ENCODE data around the gene TRAP1.

Gene TRAP1

DNA sequence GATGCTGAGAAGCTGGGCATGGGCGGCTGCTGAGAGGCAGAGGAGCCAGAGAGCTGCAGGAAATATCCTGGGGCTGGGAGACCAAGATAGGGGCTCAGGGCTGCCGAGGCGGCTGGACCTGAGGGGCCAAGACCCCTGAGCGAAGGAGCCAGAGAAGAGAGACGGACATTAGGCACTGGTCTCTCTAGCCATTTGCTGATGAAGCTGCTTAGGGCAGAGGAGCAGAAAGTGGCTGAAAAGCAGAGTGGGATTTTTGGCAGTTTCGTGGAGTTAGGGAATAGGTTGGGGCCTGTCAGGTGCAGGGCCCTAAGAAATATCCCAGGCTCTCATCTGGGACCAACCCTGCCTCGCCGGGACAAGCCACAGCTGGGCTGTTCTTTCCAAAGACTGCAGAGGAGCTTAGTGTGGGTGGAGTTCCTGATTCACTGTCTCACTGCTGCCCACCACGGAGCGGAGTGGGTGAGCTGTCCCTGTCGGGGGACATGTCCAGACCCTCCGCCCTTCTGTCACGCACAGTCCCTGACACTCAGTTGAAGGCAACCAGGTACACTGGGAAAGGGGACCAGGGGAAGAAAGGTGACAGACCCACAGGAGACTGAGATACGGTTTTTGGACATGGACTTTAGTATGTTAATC, 74.1 kb downstream of the TRAP1 start:
- TF ChIP-seq, protein P1, sequence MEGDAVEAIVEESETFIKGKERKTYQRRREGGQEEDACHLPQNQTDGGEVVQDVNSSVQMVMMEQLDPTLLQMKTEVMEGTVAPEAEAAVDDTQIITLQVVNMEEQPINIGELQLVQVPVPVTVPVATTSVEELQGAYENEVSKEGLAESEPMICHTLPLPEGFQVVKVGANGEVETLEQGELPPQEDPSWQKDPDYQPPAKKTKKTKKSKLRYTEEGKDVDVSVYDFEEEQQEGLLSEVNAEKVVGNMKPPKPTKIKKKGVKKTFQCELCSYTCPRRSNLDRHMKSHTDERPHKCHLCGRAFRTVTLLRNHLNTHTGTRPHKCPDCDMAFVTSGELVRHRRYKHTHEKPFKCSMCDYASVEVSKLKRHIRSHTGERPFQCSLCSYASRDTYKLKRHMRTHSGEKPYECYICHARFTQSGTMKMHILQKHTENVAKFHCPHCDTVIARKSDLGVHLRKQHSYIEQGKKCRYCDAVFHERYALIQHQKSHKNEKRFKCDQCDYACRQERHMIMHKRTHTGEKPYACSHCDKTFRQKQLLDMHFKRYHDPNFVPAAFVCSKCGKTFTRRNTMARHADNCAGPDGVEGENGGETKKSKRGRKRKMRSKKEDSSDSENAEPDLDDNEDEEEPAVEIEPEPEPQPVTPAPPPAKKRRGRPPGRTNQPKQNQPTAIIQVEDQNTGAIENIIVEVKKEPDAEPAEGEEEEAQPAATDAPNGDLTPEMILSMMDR (IDR thresholded peaks at IDR 0.05; ENCODE audit: low read depth, low read length, missing control alignments), result no peak
- H3K4me3 ChIP-seq (ENCODE audit: low read depth, low read length), result no peak overlapping the region
- DNase-seq (ENCODE audit: low read depth), result no peak

DNA sequence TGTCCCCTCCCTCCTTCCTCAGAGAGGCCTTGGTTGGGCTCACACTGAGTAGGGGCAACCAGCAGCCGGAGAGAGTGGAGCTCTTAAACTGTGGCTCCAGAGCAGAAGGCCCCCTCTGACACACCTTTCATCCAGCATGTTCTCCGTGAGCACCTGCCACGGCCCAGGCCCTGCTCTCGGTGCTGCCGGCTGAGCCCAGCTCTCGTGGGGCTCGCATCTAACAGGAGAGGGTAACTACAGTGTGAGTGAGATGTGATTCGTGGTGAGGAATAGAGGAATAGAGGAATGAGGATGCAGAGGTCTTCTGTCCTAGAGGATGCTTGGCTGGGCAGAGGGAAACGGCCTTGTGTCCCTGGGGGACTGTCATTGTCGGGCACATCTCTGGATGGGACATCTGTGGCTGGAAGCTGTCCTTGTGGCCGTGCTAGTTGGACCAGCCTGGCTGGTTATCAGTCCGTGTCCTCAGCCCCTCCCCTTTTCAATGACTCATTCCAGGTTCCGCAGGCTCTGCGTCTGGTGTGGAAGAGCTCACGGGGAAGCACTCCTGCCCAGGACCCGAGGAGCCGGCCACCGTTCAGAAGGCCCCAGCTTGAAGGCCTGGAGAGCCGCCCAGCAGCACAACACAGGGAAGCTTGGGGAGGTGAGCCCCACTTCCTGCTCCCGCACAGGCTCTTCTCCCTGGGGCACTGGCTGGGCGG, 74.8 kb downstream of the TRAP1 start:
- H3K4me3 ChIP-seq (ENCODE audit: low read depth, low read length), result no peak overlapping the region
- no peak for DNase-seq (ENCODE audit: low read depth)
- TF ChIP-seq, protein P1 (IDR thresholded peaks at IDR 0.05; ENCODE audit: low read depth, low read length, missing control alignments), result no peak

DNA sequence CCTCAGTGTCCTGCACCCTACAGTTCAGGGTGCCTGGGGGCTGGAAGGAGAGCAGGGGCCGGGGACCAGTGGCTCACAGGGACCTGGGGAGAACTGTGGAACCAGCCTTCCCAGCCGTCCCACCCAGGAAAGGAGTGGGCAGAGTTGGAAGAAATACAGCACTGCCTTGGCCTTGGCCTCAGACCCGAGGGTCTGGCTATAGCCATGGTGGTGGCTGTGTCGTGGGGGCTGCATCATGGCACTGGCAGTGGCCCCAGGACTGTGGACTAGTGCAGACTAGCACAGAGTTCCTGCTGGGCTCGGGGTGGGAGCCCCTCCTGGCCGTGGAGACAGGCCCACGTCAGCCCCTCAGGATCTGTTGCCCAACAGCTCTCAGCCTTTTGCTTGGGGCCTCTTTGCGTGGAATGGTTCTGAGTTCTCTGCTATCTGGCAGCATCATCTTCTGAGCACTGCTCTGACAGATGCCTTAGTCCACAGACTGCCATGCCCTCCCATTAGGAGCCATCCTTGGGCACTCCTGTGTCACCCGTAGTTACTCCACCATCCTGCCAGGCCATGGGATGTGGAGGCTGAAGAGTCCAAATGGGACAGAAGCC, 75.4 kb downstream of the TRAP1 start:
- TF ChIP-seq, protein P1 (IDR thresholded peaks at IDR 0.05; ENCODE audit: low read depth, low read length, missing control alignments), result no peak
- no peak for DNase-seq (ENCODE audit: low read depth)
- H3K4me3 ChIP-seq (ENCODE audit: low read depth, low read length), result no peak overlapping the region

DNA sequence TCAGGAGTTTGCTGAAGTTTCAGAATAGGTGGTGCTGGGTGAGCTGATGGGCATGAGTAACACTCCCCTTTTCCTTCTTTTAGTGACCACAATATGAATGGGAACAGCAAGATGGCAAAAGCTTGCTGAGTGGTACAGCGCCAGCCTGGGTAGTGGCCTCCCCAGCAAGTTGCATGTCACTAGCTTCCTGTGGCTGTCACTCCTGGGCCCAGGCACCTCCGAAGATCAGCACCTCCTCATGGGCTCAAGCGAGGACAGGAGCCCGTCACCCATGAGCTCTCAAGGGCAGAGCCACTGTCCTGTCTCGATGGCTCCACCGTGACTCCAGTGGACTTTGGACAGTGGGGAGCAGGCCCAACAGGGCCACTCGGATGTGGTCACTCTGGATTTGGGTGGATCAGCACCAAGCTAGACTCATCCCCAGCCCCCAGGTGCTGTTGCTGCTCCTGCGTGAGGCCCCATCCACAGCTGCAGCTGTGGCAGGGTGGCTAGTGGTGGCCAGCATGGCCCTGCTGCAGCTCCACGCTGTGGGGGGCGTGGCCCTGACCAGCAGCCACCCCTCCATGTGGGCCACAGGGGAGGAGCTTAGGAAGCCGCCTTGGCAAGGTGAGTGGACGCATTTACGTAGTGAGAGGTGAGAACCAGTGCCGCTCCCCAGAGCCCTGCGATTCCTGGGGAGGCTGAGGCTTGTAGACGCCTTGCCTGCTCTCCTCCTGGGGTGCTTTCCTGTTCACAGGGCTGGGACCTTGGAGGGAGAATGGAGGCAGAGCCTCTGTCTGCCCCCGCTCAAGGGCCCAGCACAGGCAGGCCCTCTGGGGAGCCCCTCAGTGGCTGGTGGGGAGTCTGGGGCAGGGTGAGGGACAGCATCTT, 76.5 kb downstream of the TRAP1 start:
- TF ChIP-seq, protein P1 (IDR thresholded peaks at IDR 0.05; ENCODE audit: low read depth, low read length, missing control alignments), result no peak
- no peak for DNase-seq (ENCODE audit: low read depth)
- H3K4me3 ChIP-seq (ENCODE audit: low read depth, low read length), result no peak overlapping the region

DNA sequence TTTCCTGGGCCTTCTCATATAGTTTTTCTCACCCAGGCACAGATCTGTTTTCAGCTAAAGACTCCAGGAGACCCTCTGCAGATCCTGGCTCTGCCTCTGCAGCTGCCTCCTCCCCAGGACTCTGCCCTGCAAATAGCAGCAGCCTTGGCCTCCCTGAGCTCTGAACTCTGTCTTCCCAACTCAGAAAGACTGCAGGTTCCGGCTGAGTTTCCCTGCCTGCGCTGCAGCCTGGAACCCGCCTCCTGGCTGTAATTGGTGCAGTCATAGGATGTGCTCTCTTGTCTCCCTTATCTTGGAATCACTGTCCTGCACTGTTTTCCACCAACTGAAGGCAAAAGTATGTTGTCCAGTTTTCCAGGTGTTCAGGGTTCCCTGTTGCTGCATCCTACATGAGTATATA, 77.1 kb downstream of the TRAP1 start:
- no peak overlapping the region for H3K4me3 ChIP-seq (ENCODE audit: low read depth, low read length)
- TF ChIP-seq, protein P1 (IDR thresholded peaks at IDR 0.05; ENCODE audit: low read depth, low read length, missing control alignments), result no peak
- no peak for DNase-seq (ENCODE audit: low read depth)

DNA sequence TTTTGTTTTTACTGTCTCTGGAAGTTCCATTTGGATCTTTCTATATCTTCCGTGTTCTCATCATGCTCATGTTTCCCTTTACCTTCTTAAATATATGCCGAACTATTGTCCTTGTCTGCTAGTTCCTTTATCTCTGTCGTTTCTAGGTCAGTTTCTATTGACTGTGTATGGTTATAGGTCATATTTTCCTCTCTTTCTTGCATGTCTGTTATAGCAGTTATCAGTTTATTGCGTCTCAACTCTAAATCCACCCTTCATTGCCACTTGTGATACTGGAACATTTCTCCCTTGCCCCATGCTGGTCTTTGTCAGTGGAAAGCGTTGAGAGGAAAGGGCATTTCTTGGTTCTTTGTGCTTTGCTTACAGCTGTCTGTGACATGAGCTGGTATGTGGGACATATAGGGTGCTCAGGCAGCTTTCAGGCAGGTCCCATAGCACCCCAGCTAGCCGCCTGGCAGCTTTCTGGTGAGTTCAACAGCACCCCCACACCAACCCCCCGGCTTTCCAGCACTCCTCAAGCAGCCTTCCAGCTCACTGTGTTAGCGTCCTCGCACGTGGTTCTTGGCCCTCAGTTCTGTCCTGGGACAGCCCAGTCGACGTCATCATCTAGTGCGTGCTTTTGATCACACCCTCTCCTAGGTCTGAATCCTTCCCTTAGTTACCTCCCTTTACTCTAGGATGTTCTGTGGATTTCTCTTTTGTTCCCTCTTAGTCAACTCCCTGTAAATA, 78.2 kb downstream of the TRAP1 start:
- no peak overlapping the region for H3K4me3 ChIP-seq (ENCODE audit: low read depth, low read length)
- TF ChIP-seq, protein P1 (IDR thresholded peaks at IDR 0.05; ENCODE audit: low read depth, low read length, missing control alignments), result no peak
- DNase-seq (ENCODE audit: low read depth), result no peak

Measured in GM12864 (cell line).